K562 (cell line): ENCODE data around the gene PILRA.

Source experiments
- SIN3B ChIP-seq: fragments of 450-650 bp; IDR thresholded peaks from 2 replicates; pipeline ENCODE4 v1.6.1; 2017; ENCODE audit warnings: low read depth, mild to moderate bottlenecking, moderate library complexity
- TF ChIP-seq, protein P1 (sequence below): sonication (generic); formaldehyde crosslinking; IDR thresholded peaks from 2 replicates; pipeline ENCODE4 v1.8.0; 2023; ENCODE audit warnings: mild to moderate bottlenecking, missing genetic modification reagents
- TF ChIP-seq, protein P2 (sequence below), 3 experiments: IDR thresholded peaks in 2 of 3; conservative IDR thresholded peaks in 1 of 3; 2 replicates each; pipeline ENCODE4 v1.5.1; 2011 to 2012; ENCODE audit warnings: low read length in 3 of 3, mild to moderate bottlenecking in 3 of 3, control low read depth in 2 of 3, improper control_type of control experiment in 1 of 3, inconsistent platforms in 1 of 3, low read depth in 1 of 3, mixed read lengths in 1 of 3, moderate library complexity in 1 of 3; ENCODE audit not compliant: insufficient read depth in 2 of 3
- TF ChIP-seq, protein P3 (sequence below): sonication (generic); formaldehyde crosslinking; IDR thresholded peaks from 2 replicates; pipeline ENCODE4 v1.9.0; 2022; ENCODE audit warnings: mild to moderate bottlenecking, missing genetic modification reagents
- TF ChIP-seq, protein P4 (sequence below): fragments of 150-350 bp; IDR thresholded peaks from 2 replicates; pipeline ENCODE4 v1.6.1; 2014; ENCODE audit warnings: low read depth, mild to moderate bottlenecking, low read length, borderline replicate concordance

- TF ChIP-seq, protein P1, sequence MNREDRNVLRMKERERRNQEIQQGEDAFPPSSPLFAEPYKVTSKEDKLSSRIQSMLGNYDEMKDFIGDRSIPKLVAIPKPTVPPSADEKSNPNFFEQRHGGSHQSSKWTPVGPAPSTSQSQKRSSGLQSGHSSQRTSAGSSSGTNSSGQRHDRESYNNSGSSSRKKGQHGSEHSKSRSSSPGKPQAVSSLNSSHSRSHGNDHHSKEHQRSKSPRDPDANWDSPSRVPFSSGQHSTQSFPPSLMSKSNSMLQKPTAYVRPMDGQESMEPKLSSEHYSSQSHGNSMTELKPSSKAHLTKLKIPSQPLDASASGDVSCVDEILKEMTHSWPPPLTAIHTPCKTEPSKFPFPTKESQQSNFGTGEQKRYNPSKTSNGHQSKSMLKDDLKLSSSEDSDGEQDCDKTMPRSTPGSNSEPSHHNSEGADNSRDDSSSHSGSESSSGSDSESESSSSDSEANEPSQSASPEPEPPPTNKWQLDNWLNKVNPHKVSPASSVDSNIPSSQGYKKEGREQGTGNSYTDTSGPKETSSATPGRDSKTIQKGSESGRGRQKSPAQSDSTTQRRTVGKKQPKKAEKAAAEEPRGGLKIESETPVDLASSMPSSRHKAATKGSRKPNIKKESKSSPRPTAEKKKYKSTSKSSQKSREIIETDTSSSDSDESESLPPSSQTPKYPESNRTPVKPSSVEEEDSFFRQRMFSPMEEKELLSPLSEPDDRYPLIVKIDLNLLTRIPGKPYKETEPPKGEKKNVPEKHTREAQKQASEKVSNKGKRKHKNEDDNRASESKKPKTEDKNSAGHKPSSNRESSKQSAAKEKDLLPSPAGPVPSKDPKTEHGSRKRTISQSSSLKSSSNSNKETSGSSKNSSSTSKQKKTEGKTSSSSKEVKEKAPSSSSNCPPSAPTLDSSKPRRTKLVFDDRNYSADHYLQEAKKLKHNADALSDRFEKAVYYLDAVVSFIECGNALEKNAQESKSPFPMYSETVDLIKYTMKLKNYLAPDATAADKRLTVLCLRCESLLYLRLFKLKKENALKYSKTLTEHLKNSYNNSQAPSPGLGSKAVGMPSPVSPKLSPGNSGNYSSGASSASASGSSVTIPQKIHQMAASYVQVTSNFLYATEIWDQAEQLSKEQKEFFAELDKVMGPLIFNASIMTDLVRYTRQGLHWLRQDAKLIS (CRISPR knock-in tag): no peak
- TF ChIP-seq, protein P2, sequence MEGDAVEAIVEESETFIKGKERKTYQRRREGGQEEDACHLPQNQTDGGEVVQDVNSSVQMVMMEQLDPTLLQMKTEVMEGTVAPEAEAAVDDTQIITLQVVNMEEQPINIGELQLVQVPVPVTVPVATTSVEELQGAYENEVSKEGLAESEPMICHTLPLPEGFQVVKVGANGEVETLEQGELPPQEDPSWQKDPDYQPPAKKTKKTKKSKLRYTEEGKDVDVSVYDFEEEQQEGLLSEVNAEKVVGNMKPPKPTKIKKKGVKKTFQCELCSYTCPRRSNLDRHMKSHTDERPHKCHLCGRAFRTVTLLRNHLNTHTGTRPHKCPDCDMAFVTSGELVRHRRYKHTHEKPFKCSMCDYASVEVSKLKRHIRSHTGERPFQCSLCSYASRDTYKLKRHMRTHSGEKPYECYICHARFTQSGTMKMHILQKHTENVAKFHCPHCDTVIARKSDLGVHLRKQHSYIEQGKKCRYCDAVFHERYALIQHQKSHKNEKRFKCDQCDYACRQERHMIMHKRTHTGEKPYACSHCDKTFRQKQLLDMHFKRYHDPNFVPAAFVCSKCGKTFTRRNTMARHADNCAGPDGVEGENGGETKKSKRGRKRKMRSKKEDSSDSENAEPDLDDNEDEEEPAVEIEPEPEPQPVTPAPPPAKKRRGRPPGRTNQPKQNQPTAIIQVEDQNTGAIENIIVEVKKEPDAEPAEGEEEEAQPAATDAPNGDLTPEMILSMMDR (IDR thresholded peaks at IDR 0.05 in 2 of 3, conservative IDR thresholded peaks at IDR 0.05 in 1 of 3; ENCODE audit: insufficient read depth in 2 of 3, low read depth in 1 of 3, low read length in 3 of 3): no peak
- TF ChIP-seq SIN3B: no peak
- TF ChIP-seq, protein P3, sequence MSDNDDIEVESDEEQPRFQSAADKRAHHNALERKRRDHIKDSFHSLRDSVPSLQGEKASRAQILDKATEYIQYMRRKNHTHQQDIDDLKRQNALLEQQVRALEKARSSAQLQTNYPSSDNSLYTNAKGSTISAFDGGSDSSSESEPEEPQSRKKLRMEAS (CRISPR knock-in tag): no peak
- TF ChIP-seq, protein P4, sequence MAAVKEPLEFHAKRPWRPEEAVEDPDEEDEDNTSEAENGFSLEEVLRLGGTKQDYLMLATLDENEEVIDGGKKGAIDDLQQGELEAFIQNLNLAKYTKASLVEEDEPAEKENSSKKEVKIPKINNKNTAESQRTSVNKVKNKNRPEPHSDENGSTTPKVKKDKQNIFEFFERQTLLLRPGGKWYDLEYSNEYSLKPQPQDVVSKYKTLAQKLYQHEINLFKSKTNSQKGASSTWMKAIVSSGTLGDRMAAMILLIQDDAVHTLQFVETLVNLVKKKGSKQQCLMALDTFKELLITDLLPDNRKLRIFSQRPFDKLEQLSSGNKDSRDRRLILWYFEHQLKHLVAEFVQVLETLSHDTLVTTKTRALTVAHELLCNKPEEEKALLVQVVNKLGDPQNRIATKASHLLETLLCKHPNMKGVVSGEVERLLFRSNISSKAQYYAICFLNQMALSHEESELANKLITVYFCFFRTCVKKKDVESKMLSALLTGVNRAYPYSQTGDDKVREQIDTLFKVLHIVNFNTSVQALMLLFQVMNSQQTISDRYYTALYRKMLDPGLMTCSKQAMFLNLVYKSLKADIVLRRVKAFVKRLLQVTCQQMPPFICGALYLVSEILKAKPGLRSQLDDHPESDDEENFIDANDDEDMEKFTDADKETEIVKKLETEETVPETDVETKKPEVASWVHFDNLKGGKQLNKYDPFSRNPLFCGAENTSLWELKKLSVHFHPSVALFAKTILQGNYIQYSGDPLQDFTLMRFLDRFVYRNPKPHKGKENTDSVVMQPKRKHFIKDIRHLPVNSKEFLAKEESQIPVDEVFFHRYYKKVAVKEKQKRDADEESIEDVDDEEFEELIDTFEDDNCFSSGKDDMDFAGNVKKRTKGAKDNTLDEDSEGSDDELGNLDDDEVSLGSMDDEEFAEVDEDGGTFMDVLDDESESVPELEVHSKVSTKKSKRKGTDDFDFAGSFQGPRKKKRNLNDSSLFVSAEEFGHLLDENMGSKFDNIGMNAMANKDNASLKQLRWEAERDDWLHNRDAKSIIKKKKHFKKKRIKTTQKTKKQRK: no peak
Measured at GRCh38 chr7:100364480-100364879, 8.8 kb upstream of the PILRA start.
